Smooth muscle cell (in vitro differentiated cells): ENCODE results near the gene MAPK4. TPM values are rescaled to one million over a fixed set of nuclear protein-coding genes. Genes with fewer than 3 reads are reported as not detected.
"Not testable (repeated sequence)": the region's sequence is repeated elsewhere in the genome, so short reads cannot be mapped to it uniquely, and the experiment has no call there.

Experiments
- DNase-seq: peaks from one replicate; lab custom pipeline; 2025; ENCODE audit not compliant: unreplicated experiment; lab: John Stamatoyannopoulos, UW
- H2AFZ ChIP-seq: fragments of 200-600 bp; sonication (generic); 2 replicates; pipeline ENCODE4 v1.6.0; 2016; ENCODE audit warnings: antibody characterized with exemption, low read depth, mild to moderate bottlenecking
- H3F3A ChIP-seq: fragments of 200-600 bp; sonication (generic); 2 replicates; pipeline ENCODE4 v1.6.0; 2017; ENCODE audit warnings: antibody characterized with exemption, low read depth
- H3K27ac ChIP-seq: fragments of 200-600 bp; sonication (generic); 2 replicates; pipeline ENCODE4 v1.5.1; 2016; ENCODE audit warnings: low read depth, mild to moderate bottlenecking
- H3K27me3 ChIP-seq: fragments of 200-600 bp; sonication (generic); 2 replicates; pipeline ENCODE4 v1.6.1; 2016; ENCODE audit warnings: low read depth, mild to moderate bottlenecking
- H3K36me3 ChIP-seq: fragments of 200-600 bp; sonication (generic); 2 replicates; pipeline ENCODE4 v1.5.1; 2016; ENCODE audit warnings: low read depth
- H3K4me1 ChIP-seq: fragments of 200-600 bp; sonication (generic); 2 replicates; pipeline ENCODE4 v1.5.1; 2016; ENCODE audit warnings: low read depth
- H3K4me2 ChIP-seq: fragments of 200-600 bp; sonication (generic); 2 replicates; pipeline ENCODE4 v1.6.0; 2016; ENCODE audit warnings: mild to moderate bottlenecking
- H3K4me3 ChIP-seq: fragments of 200-600 bp; sonication (generic); 2 replicates; pipeline ENCODE4 v1.5.1; 2016; ENCODE audit warnings: mild to moderate bottlenecking
- H3K79me2 ChIP-seq: fragments of 200-600 bp; sonication (generic); 2 replicates; pipeline ENCODE4 v1.6.0; 2016; ENCODE audit warnings: low read depth, mild to moderate bottlenecking
- H3K9ac ChIP-seq: fragments of 200-600 bp; sonication (generic); 2 replicates; pipeline ENCODE4 v1.6.0; 2016; ENCODE audit warnings: low read depth
- H3K9me3 ChIP-seq: fragments of 200-600 bp; sonication (generic); replicated peaks from 2 replicates; pipeline ENCODE4 v1.5.1; 2016; ENCODE audit warnings: low read depth
- H4K20me1 ChIP-seq: fragments of 200-600 bp; sonication (generic); 2 replicates; pipeline ENCODE4 v1.6.0; 2016; ENCODE audit warnings: low read depth
- WGBS: methylation state at CpG from one replicate; pipeline ENCODE4 v1.1.7; 2016; ENCODE audit warnings: low lambda C conversion rate; 5-methylcytosine and 5-hydroxymethylcytosine counted together
- polyA plus RNA-seq: library from polyadenylated mRNA; unstranded; fragments of >200 nt; fragmentation: Nextera tagmentation; extraction: Ambion mirVana; gene quantifications from 2 replicates; pipeline ENCODE4 v1.2.1, GENCODE V29; 2016
- total RNA-seq: library from RNA; depleted of rRNA; stranded (reverse); fragments of >200 nt; gene quantifications from 2 replicates; pipeline ENCODE4 v1.2.3, GENCODE V29; 2014
- TF ChIP-seq, protein P1 (sequence below): fragments of 200-600 bp; sonication (generic); IDR thresholded peaks from 2 replicates; pipeline ENCODE4 v1.5.1; 2017; ENCODE audit warnings: borderline replicate concordance, mild to moderate bottlenecking, antibody characterized with exemption; ENCODE audit not compliant: insufficient read depth, poor library complexity, severe bottlenecking

MAPK4 gene
- total and polyA plus RNA-seq, 2 experiments from 2014 or later: 0.09 TPM; not detected in 1

DNA sequence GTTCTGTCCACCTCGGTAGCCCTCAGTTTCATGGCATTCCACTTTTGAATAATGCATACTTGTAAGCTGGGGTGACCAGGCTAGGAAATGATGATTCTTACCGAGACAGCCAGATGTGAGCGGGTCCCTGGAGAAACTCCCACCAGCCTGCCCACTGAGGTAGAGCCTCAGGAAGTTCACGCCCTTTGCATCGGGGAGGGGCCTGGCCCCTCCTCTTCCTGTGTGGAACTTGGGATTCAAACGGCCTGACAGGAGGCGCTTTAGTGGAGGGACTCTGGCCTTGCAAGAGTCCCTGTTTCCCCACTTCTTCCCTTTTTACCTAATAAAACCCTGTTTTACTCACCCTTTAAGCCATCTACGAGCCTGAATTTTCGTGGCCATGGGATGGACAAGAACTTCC is 215.3 kb downstream of the MAPK4 start:
- Histone ChIP-seq H2AFZ (no peak overlapping the region), H3K9me3 (no peaks in the 10 kb centered on the region), H3K4me2 (no peak overlapping the region), H3K9ac (no peak overlapping the region), H3K79me2 (no peaks in the 10 kb centered on the region), H3K36me3 (no peaks in the 10 kb centered on the region), H4K20me1 (no peaks in the 10 kb centered on the region), H3F3A (no peaks in the 10 kb centered on the region), H3K4me1 (no peaks in the 10 kb centered on the region), H3K27ac (no peak overlapping the region), H3K27me3 (no peaks in the 10 kb centered on the region), H3K4me3 (no peak overlapping the region)
- TF ChIP-seq, protein P1, sequence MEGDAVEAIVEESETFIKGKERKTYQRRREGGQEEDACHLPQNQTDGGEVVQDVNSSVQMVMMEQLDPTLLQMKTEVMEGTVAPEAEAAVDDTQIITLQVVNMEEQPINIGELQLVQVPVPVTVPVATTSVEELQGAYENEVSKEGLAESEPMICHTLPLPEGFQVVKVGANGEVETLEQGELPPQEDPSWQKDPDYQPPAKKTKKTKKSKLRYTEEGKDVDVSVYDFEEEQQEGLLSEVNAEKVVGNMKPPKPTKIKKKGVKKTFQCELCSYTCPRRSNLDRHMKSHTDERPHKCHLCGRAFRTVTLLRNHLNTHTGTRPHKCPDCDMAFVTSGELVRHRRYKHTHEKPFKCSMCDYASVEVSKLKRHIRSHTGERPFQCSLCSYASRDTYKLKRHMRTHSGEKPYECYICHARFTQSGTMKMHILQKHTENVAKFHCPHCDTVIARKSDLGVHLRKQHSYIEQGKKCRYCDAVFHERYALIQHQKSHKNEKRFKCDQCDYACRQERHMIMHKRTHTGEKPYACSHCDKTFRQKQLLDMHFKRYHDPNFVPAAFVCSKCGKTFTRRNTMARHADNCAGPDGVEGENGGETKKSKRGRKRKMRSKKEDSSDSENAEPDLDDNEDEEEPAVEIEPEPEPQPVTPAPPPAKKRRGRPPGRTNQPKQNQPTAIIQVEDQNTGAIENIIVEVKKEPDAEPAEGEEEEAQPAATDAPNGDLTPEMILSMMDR: no peak
- no peak for DNase-seq
- WGBS: 89% methylated on average over 9 of the region's 9 CpGs

DNA sequence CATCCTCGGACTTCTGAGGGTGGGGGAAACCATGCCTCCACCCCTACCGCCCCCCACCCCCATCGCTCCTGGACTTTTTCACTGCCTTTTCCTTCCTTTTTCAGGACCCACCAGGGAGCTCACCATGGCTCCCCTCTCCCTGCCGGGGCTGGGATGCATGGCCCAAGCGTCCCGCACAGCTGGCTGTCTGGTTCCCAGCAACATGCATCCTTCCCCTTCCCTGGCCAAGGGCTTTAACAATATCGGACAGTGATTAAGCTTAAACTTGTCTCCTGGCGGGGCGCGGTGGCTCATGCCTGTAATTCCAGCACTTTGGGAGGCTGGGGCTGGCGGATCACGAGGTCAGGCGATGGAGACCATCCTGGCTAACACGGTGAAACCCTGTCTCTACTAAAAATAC is 215.8 kb downstream of the MAPK4 start:
- 91% methylated on average over 14 of the region's 14 CpGs for WGBS
- no peak overlapping the region for H3K27ac ChIP-seq
- H3K4me3 ChIP-seq: no peak overlapping the region
- TF ChIP-seq, protein P1: no peak
- H4K20me1 ChIP-seq: no peaks in the 10 kb centered on the region
- no peaks in the 10 kb centered on the region for H3K79me2 ChIP-seq
- no peaks in the 10 kb centered on the region for H3K36me3 ChIP-seq
- H3K9ac ChIP-seq: no peak overlapping the region
- H3F3A ChIP-seq: no peaks in the 10 kb centered on the region
- DNase-seq: no peak
- no peak overlapping the region for H3K4me2 ChIP-seq
- no peaks in the 10 kb centered on the region for H3K27me3 ChIP-seq
- no peak overlapping the region for H2AFZ ChIP-seq
- no peaks in the 10 kb centered on the region for H3K4me1 ChIP-seq
- H3K9me3 ChIP-seq: no peaks in the 10 kb centered on the region

DNA sequence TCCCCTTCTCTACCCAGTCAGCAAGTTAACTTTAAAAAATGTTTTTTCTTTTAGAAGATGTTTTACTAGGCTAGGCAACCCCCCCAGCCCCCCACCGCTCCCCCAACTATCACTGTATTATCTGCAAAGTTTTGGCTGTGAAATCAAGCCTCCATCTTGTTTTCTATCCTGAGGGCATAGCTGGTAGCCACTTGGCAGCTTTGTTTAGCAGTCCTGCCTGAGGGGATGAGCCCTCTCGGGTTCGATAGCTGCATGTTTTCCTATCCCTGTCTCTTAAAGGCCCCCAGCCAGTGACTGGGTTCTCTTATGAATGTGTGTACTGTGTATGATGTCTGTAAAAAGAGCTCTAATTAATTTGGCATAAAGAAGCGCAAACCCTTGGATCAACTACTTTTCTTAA is 216.5 kb downstream of the MAPK4 start:
- TF ChIP-seq, protein P1: no peak

DNA sequence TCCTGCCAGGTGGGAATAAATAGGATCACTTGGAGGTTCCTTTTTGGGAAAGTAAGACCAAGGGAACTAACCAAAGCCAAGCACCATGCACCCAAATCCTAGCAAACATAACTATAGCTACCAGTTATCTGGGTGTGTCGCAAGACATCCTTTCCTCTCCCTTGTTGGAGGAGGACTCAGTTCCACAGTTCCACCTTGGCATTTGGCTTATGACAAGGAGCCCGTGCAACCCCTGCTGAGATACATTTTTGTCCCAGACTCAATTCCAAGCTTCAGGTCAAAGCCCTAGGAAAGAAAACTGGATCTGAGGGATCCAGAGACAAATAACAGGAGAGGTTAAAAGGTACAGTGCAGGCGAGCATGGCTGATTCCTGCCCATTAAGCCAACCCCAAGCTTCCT is 219.1 kb downstream of the MAPK4 start:
- H2AFZ ChIP-seq, H3K36me3 ChIP-seq, H3K4me1 ChIP-seq, H3K27me3 ChIP-seq, H3K79me2 ChIP-seq, H3F3A ChIP-seq, H3K9me3 ChIP-seq, H3K4me3 ChIP-seq, H3K27ac ChIP-seq, H4K20me1 ChIP-seq, H3K4me2 ChIP-seq, DNase-seq, H3K9ac ChIP-seq: not testable (repeated sequence)
- 93% methylated on average over 3 of the region's 3 CpGs for WGBS

More for the DNA sequence above, 216.5 kb downstream of the MAPK4 start:
- Histone ChIP-seq H3K27me3 (no peaks in the 10 kb centered on the region), H3K9ac (no peak overlapping the region), H3K27ac (no peak overlapping the region), H3K36me3 (no peaks in the 10 kb centered on the region), H3F3A (no peaks in the 10 kb centered on the region), H3K4me1 (no peaks in the 10 kb centered on the region), H3K79me2 (no peaks in the 10 kb centered on the region), H3K9me3 (no peaks in the 10 kb centered on the region), H4K20me1 (no peaks in the 10 kb centered on the region), H3K4me3 (no peak overlapping the region), H3K4me2 (no peak overlapping the region), H2AFZ (no peak overlapping the region)
- DNase-seq: no peak
- 88% methylated on average over 4 of the region's 4 CpGs for WGBS

Other genes starting within 250 kb of the MAPK4 start
- gene SKA1, start 185.0 kb upstream of the MAPK4 start, total RNA-seq: 7.8 and 8.4 TPM in 2 replicates
- 4.9 and 5.8 TPM in 2 replicates for gene SKA1, start 185.0 kb upstream of the MAPK4 start, polyA plus RNA-seq